ENCODE measurements around the gene ATP1A4.

ATP1A4 gene

DNA sequence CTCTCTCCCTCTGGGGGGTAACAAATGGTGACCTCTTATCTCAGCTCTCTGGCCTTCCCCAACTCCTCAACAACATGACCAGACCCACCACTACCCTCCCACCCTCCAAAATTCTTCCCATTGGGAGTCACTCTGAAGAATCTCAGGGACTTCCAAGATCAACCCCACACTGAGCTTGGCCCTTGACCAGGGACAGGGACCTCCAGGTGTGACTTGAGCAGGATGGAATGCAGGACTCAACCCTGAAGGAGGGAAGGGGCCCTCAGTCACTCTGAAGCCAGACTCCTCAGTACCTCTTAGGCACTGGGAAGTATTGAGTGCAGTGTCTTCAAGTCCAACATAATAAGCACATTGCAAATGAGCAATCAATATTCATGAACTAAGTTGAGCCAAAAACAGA, 40.8 kb downstream of the ATP1A4 start:
- no peak for DNase-seq
- ATAC-seq (ENCODE audit: insufficient read depth, low read depth), result no peak

DNA sequence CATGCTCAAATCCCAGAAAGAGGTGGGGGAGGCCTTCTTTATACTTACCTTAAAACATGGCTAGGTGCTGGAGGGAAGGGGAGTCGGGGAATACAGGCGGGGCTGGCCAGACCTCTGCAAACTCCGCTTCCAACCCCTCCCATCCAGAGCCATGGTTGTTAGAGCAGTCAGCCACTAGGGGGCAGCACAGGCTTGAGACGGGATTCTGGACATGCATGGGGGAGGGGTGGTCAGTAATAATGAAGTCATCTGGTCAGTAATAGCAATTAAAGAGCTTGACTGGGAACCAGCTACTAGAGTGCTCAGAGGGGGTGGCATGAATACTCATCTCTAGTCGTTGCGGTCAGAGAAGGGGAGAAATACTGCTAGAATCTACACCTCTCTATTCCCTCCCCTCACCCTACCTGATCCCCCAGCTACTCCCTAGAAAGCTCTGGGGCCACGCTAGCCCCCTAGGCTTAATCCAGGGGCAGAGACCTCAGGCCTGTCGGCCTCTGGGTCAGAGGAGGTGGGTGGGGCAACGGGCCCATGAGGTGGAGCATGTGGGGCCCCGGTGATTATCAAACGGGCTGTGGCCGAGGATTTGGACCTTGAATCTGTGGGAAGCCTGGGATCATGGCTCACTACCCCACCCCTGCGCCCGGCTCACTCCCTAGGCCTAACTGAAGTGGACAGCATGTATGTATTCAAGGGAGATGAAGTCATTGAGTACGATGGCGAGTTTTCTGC, 41.9 kb downstream of the ATP1A4 start:
- Histone ChIP-seq H3K36me3 (ENCODE audit: insufficient read depth, low read length) (no peaks in the 10 kb centered on the region), H2AFZ (ENCODE audit: low read depth, low read length) (no peak overlapping the region), H3K79me2 (ENCODE audit: insufficient read depth, low read length) (no peaks in the 10 kb centered on the region), H3K4me1 (ENCODE audit: insufficient read depth, low read length) (no peaks in the 10 kb centered on the region), H3K9ac (ENCODE audit: low read depth, low read length) (no peak overlapping the region), H3K27me3 (ENCODE audit: insufficient read depth, low read length, poor library complexity) (peaks cover 3% of the 10 kb centered on the region), H3K27ac (ENCODE audit: low read length) (no peak overlapping the region), H3K4me3 (ENCODE audit: low read depth in 1 of 2, low read length in 2 of 2) (no peak overlapping the region), H3K9me3 (ENCODE audit: insufficient read depth, low read length, severe bottlenecking) (no peaks in the 10 kb centered on the region), H4K20me1 (ENCODE audit: insufficient read depth, low read length) (no peaks in the 10 kb centered on the region), H3K4me2 (ENCODE audit: insufficient read depth, low read length) (no peak overlapping the region)
- ATAC-seq (ENCODE audit: insufficient read depth, low read depth), result peak; percentile 89
- TF ChIP-seq, protein P1, sequence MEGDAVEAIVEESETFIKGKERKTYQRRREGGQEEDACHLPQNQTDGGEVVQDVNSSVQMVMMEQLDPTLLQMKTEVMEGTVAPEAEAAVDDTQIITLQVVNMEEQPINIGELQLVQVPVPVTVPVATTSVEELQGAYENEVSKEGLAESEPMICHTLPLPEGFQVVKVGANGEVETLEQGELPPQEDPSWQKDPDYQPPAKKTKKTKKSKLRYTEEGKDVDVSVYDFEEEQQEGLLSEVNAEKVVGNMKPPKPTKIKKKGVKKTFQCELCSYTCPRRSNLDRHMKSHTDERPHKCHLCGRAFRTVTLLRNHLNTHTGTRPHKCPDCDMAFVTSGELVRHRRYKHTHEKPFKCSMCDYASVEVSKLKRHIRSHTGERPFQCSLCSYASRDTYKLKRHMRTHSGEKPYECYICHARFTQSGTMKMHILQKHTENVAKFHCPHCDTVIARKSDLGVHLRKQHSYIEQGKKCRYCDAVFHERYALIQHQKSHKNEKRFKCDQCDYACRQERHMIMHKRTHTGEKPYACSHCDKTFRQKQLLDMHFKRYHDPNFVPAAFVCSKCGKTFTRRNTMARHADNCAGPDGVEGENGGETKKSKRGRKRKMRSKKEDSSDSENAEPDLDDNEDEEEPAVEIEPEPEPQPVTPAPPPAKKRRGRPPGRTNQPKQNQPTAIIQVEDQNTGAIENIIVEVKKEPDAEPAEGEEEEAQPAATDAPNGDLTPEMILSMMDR (IDR thresholded peaks at IDR 0.05; ENCODE audit: borderline replicate concordance, extremely low read depth, low read length, poor library complexity, severe bottlenecking), result peak; percentile 95
- TF ChIP-seq EZH2 (IDR thresholded peaks at IDR 0.05; ENCODE audit: borderline replicate concordance, low read depth, low read length, severe bottlenecking), result no peak
- peak; percentile 74 for DNase-seq

More for the DNA sequence above, 40.8 kb downstream of the ATP1A4 start:
- Histone ChIP-seq H3K79me2 (ENCODE audit: insufficient read depth, low read length) (no peaks in the 10 kb centered on the region), H3K36me3 (ENCODE audit: insufficient read depth, low read length) (no peaks in the 10 kb centered on the region), H2AFZ (ENCODE audit: low read depth, low read length) (no peak overlapping the region), H3K4me3 (ENCODE audit: low read depth in 1 of 2, low read length in 2 of 2) (no peak overlapping the region), H3K9me3 (ENCODE audit: insufficient read depth, low read length, severe bottlenecking) (no peaks in the 10 kb centered on the region), H4K20me1 (ENCODE audit: insufficient read depth, low read length) (no peaks in the 10 kb centered on the region), H3K4me1 (ENCODE audit: insufficient read depth, low read length) (no peaks in the 10 kb centered on the region), H3K27ac (ENCODE audit: low read length) (no peak overlapping the region), H3K27me3 (ENCODE audit: insufficient read depth, low read length, poor library complexity) (peaks cover 4% of the 10 kb centered on the region), H3K4me2 (ENCODE audit: insufficient read depth, low read length) (no peak overlapping the region), H3K9ac (ENCODE audit: low read depth, low read length) (no peak overlapping the region)
- TF ChIP-seq, protein P1 (IDR thresholded peaks at IDR 0.05; ENCODE audit: borderline replicate concordance, extremely low read depth, low read length, poor library complexity, severe bottlenecking), result no peak
- no peak for TF ChIP-seq EZH2 (IDR thresholded peaks at IDR 0.05; ENCODE audit: borderline replicate concordance, low read depth, low read length, severe bottlenecking)

DNA sequence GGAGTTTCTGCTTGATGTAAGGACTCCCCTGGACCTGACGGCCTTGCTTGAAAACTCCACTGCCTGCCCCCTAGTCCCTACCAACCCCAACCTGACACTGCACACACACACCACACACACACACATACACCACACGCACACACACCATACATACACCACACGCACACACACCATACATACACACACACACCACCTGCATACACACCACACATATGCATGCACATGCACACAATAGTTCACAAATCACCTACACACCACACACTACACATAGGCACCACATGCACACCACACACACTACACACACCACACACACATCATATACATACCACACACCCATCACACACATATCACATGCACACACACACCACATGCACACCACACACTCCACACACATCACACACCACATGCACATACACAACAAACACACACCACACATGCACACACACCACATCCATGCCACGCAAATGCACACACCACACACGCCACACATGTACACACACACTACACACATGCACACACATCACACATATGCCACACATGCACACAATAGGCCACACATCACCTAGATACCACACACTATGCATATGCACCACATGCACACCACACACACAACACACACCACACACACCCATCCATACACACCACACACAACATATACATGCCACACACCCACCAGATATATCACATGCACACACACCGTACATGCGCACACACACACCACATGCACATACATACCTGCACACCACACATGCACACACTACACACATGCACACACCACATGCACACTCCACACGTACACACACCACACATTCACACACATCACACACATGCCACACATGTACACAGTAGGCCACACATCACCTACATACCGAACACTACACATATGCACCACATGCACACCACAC, 42.7 kb downstream of the ATP1A4 start:
- Histone ChIP-seq H3K36me3 (ENCODE audit: insufficient read depth, low read length) (no peaks in the 10 kb centered on the region), H4K20me1 (ENCODE audit: insufficient read depth, low read length) (no peaks in the 10 kb centered on the region), H3K4me3 (ENCODE audit: low read depth in 1 of 2, low read length in 2 of 2) (no peak overlapping the region), H3K27me3 (ENCODE audit: insufficient read depth, low read length, poor library complexity) (peaks cover 3% of the 10 kb centered on the region), H3K4me1 (ENCODE audit: insufficient read depth, low read length) (no peaks in the 10 kb centered on the region), H3K79me2 (ENCODE audit: insufficient read depth, low read length) (no peaks in the 10 kb centered on the region), H3K9ac (ENCODE audit: low read depth, low read length) (no peak overlapping the region), H2AFZ (ENCODE audit: low read depth, low read length) (no peak overlapping the region), H3K27ac (ENCODE audit: low read length) (no peak overlapping the region), H3K9me3 (ENCODE audit: insufficient read depth, low read length, severe bottlenecking) (no peaks in the 10 kb centered on the region), H3K4me2 (ENCODE audit: insufficient read depth, low read length) (no peak overlapping the region)
- no peak for ATAC-seq (ENCODE audit: insufficient read depth, low read depth)
- no peak for DNase-seq
- no peak for TF ChIP-seq EZH2 (IDR thresholded peaks at IDR 0.05; ENCODE audit: borderline replicate concordance, low read depth, low read length, severe bottlenecking)
- TF ChIP-seq, protein P1 (IDR thresholded peaks at IDR 0.05; ENCODE audit: borderline replicate concordance, extremely low read depth, low read length, poor library complexity, severe bottlenecking), result no peak

Measured in DND-41 (cell line).